ENCODE results near the gene PPIG. TPM values are rescaled to one million over a fixed set of nuclear protein-coding genes. Genes with fewer than 3 reads are reported as not detected.

Gene PPIG
- total and polyA plus RNA-seq, 9 of the 15 experiments (the other 6 are each of a cell fraction or from before 2014, with no cell fraction given), result 52.5 to 166 (median 124) TPM

- TF ChIP-seq GMEB1 (CRISPR knock-in tag; IDR thresholded peaks at IDR 0.05) (peak; percentile 90), SPI1 (IDR thresholded peaks at IDR 0.05; ENCODE audit: borderline replicate concordance, low read depth, low read length) (no peak), DLX4 (CRISPR knock-in tag; IDR thresholded peaks at IDR 0.05) (no peak), GABPA (tag; conservative IDR thresholded peaks at IDR 0.05; ENCODE audit: low read depth) (peak; percentile 98), ARID2 (IDR thresholded peaks at IDR 0.05) (no peak), BMI1 (IDR thresholded peaks at IDR 0.05; ENCODE audit: low read length) (no peak), ZNF780A (CRISPR knock-in tag; IDR thresholded peaks at IDR 0.05) (no peak), ZNF707 (CRISPR knock-in tag; conservative IDR thresholded peaks at IDR 0.05) (no peak), MXD1 (CRISPR knock-in tag; IDR thresholded peaks at IDR 0.05; ENCODE audit: borderline replicate concordance, poor library complexity, severe bottlenecking) (no peak), ZNF436 (CRISPR knock-in tag; IDR thresholded peaks at IDR 0.05) (no peak; the same call in 1 of the 2 replicates), PHF8 (IDR thresholded peaks at IDR 0.05; ENCODE audit: borderline replicate concordance, low read length) (peak; percentile 90), ZBTB9 (CRISPR knock-in tag; IDR thresholded peaks at IDR 0.05) (no peak; the same call in none of the 2 replicates), TFE3 (CRISPR knock-in tag; IDR thresholded peaks at IDR 0.05) (no peak), ZNF24 (IDR thresholded peaks at IDR 0.05) (peak; percentile 18; the same call in 1 of the 2 replicates), MLLT1 (IDR thresholded peaks at IDR 0.05) (peak; percentile 47 to 69; a peak in 2 of 4 replicates), TGIF2 (CRISPR knock-in tag; IDR thresholded peaks at IDR 0.05) (no peak), SMARCC2 (IDR thresholded peaks at IDR 0.05; ENCODE audit: low read depth) (peak; percentile 41; the same call in 1 of the 2 replicates), BRCA1 (IDR thresholded peaks at IDR 0.05) (no peak), BRCA1 (CRISPR knock-in tag; IDR thresholded peaks at IDR 0.05) (no peak), ZNF121 (CRISPR knock-in tag; conservative IDR thresholded peaks at IDR 0.05) (no peak), ZKSCAN3 (CRISPR knock-in tag; IDR thresholded peaks at IDR 0.05) (no peak), CAMTA2 (CRISPR knock-in tag; conservative IDR thresholded peaks at IDR 0.05) (no peak)
Observed at GRCh38 chr2:169584005-169584877, at the start of gene PPIG (continued).
